ENCODE measurements around the gene PPP1CC.
"Not testable (repeated sequence)": the region's sequence is repeated elsewhere in the genome, so short reads cannot be mapped to it uniquely, and the experiment has no call there.

Gene PPP1CC

GRCh38 chr12:110754101-110754793 is 11.6 kb upstream of the PPP1CC start:
- DNase-seq, result no peak

GRCh38 chr12:110750784-110751461 is 8.2 kb upstream of the PPP1CC start:
- no peak for DNase-seq

GRCh38 chr12:110746550-110746949 is 3.9 kb upstream of the PPP1CC start:
- DNase-seq, result no peak

GRCh38 chr12:110745542-110746284 is 3.0 kb upstream of the PPP1CC start:
- peak; percentile 37 for DNase-seq

- peak; percentile 26 for DNase-seq
Measured at GRCh38 chr12:110744601-110745264, 2.0 kb upstream of the PPP1CC start.

- DNase-seq, result no peak
Measured at GRCh38 chr12:110744151-110744571, 1.5 kb upstream of the PPP1CC start.

GRCh38 chr12:110743571-110744093 is 941 bp upstream of the PPP1CC start:
- DNase-seq, result peak; percentile 37

- DNase-seq, result peak; percentile 52
Measured at GRCh38 chr12:110742096-110742717, 484 bp downstream of the PPP1CC start.

GRCh38 chr12:110741341-110742095 is 1.2 kb downstream of the PPP1CC start:
- DNase-seq, result peak; percentile 78

GRCh38 chr12:110739894-110740293 is 2.8 kb downstream of the PPP1CC start:
- no peak for DNase-seq

- no peak for DNase-seq
Measured at GRCh38 chr12:110739488-110739887, 3.2 kb downstream of the PPP1CC start.

GRCh38 chr12:110737532-110737931 is 5.2 kb downstream of the PPP1CC start:
- no peak for DNase-seq

- not testable (repeated sequence) for DNase-seq
Measured at GRCh38 chr12:110737016-110737415, 5.7 kb downstream of the PPP1CC start.

- DNase-seq, result no peak
Measured at GRCh38 chr12:110733900-110734299, 8.8 kb downstream of the PPP1CC start.

GRCh38 chr12:110733089-110733715 is 9.5 kb downstream of the PPP1CC start:
- no peak for DNase-seq

GRCh38 chr12:110732572-110732971 is 10.1 kb downstream of the PPP1CC start:
- no peak for DNase-seq

- DNase-seq, result no peak
Measured at GRCh38 chr12:110731479-110731878, 11.2 kb downstream of the PPP1CC start.

- no peak for DNase-seq
Measured at GRCh38 chr12:110728628-110729027, 14.1 kb downstream of the PPP1CC start.

GRCh38 chr12:110726708-110727369 is 15.9 kb downstream of the PPP1CC start:
- DNase-seq, result no peak

GRCh38 chr12:110726028-110726427 is 16.7 kb downstream of the PPP1CC start:
- DNase-seq, result no peak

- no peak for DNase-seq
Measured at GRCh38 chr12:110725267-110725666, 17.4 kb downstream of the PPP1CC start.
